Measurements from ENCODE around the gene TSNAXIP1.

The TSNAXIP1 gene

GRCh38 chr16:67760956-67761230, 45.8 kb upstream of the TSNAXIP1 start:
- H3K4me3 ChIP-seq (ENCODE audit: insufficient read depth in 1 of 2, low read depth in 1 of 2, low read length in 2 of 2): no peak overlapping the region
- H2BK120ac ChIP-seq (ENCODE audit: low read depth, low read length): no peak overlapping the region
- H3K4ac ChIP-seq (ENCODE audit: low read depth in 1 of 2, low read length in 2 of 2): no peak overlapping the region
- no peak overlapping the region for H2BK5ac ChIP-seq (ENCODE audit: low read depth, low read length, poor library complexity, severe bottlenecking)
- H3K9ac ChIP-seq (ENCODE audit: low read length): no peak overlapping the region
- peaks cover 51% of the 10 kb centered on the region for H3K79me1 ChIP-seq (replicated peaks; ENCODE audit: low read length, poor library complexity, severe bottlenecking)
- no peaks in the 10 kb centered on the region for H3K27me3 ChIP-seq (ENCODE audit: control insufficient read depth in 1 of 2, insufficient read depth in 1 of 2, low read length in 2 of 2)
- no peaks in the 10 kb centered on the region for H3K9me3 ChIP-seq (ENCODE audit: control insufficient read depth, low read length)
- H2AK5ac ChIP-seq (ENCODE audit: low read length, severe bottlenecking): no peak overlapping the region
- H3K23ac ChIP-seq (ENCODE audit: low read length in 2 of 2): no peak overlapping the region
- H2BK12ac ChIP-seq (ENCODE audit: low read length in 2 of 2): no peak overlapping the region
- H3K4me2 ChIP-seq (ENCODE audit: low read length, poor library complexity, severe bottlenecking): no peak overlapping the region
- H2BK15ac ChIP-seq (ENCODE audit: low read depth, poor library complexity, severe bottlenecking): no peak overlapping the region
- no peak overlapping the region for H3K18ac ChIP-seq (ENCODE audit: low read depth in 1 of 2, low read length in 2 of 2)
- H3K36me3 ChIP-seq (ENCODE audit: control insufficient read depth in 1 of 2, insufficient read depth in 2 of 2, low read depth in 1 of 2, low read length in 2 of 2): peaks cover 20 to 44% of the 10 kb centered on the region in 2 experiments
- no peak overlapping the region for H3K14ac ChIP-seq (ENCODE audit: low read length in 2 of 2)
- 93% methylated on average over 4 of the region's 4 CpGs for WGBS
- no peak overlapping the region for H3K27ac ChIP-seq (ENCODE audit: low read length, poor library complexity, severe bottlenecking)
- no peak overlapping the region for H2AFZ ChIP-seq (ENCODE audit: low read depth, low read length)
- no peak overlapping the region for H4K8ac ChIP-seq (ENCODE audit: low read length)
- DNase-seq: no peak
- no peak overlapping the region for H4K91ac ChIP-seq (ENCODE audit: low read length)
- no peaks in the 10 kb centered on the region for H3K4me1 ChIP-seq (ENCODE audit: control insufficient read depth, insufficient read depth, low read depth, low read length)

GRCh38 chr16:67761924-67762323, 44.8 kb upstream of the TSNAXIP1 start:
- H3K27me3 ChIP-seq (ENCODE audit: control insufficient read depth in 1 of 2, insufficient read depth in 1 of 2, low read length in 2 of 2): no peaks in the 10 kb centered on the region
- peaks cover 20 to 38% of the 10 kb centered on the region in 2 experiments for H3K36me3 ChIP-seq (ENCODE audit: control insufficient read depth in 1 of 2, insufficient read depth in 2 of 2, low read depth in 1 of 2, low read length in 2 of 2)
- H2BK15ac ChIP-seq (ENCODE audit: low read depth, poor library complexity, severe bottlenecking): no peak overlapping the region
- no peak overlapping the region for H2AFZ ChIP-seq (ENCODE audit: low read depth, low read length)
- no peak overlapping the region for H3K23ac ChIP-seq (ENCODE audit: low read length in 2 of 2)
- peaks cover 56% of the 10 kb centered on the region for H3K79me1 ChIP-seq (replicated peaks; ENCODE audit: low read length, poor library complexity, severe bottlenecking)
- no peak overlapping the region for H3K18ac ChIP-seq (ENCODE audit: low read depth in 1 of 2, low read length in 2 of 2)
- no peak overlapping the region for H2BK12ac ChIP-seq (ENCODE audit: low read length in 2 of 2)
- no peak overlapping the region for H4K91ac ChIP-seq (ENCODE audit: low read length)
- DNase-seq: no peak
- H3K14ac ChIP-seq (ENCODE audit: low read length in 2 of 2): no peak overlapping the region
- 100% methylated on average over 1 of the region's 1 CpG for WGBS
- H3K4me2 ChIP-seq (ENCODE audit: low read length, poor library complexity, severe bottlenecking): no peak overlapping the region
- no peak overlapping the region for H2BK5ac ChIP-seq (ENCODE audit: low read depth, low read length, poor library complexity, severe bottlenecking)
- no peaks in the 10 kb centered on the region for H3K9me3 ChIP-seq (ENCODE audit: control insufficient read depth, low read length)
- H2AK5ac ChIP-seq (ENCODE audit: low read length, severe bottlenecking): no peak overlapping the region
- H2BK120ac ChIP-seq (ENCODE audit: low read depth, low read length): no peak overlapping the region
- H4K8ac ChIP-seq (ENCODE audit: low read length): no peak overlapping the region
- no peak overlapping the region for H3K27ac ChIP-seq (ENCODE audit: low read length, poor library complexity, severe bottlenecking)
- H3K4me3 ChIP-seq (ENCODE audit: insufficient read depth in 1 of 2, low read depth in 1 of 2, low read length in 2 of 2): no peak overlapping the region
- no peaks in the 10 kb centered on the region for H3K4me1 ChIP-seq (ENCODE audit: control insufficient read depth, insufficient read depth, low read depth, low read length)
- no peak overlapping the region for H3K9ac ChIP-seq (ENCODE audit: low read length)
- no peak overlapping the region for H3K4ac ChIP-seq (ENCODE audit: low read depth in 1 of 2, low read length in 2 of 2)

GRCh38 chr16:67762385-67762784, 44.3 kb upstream of the TSNAXIP1 start:
- Histone ChIP-seq H4K8ac (ENCODE audit: low read length) (no peak overlapping the region), H2BK5ac (ENCODE audit: low read depth, low read length, poor library complexity, severe bottlenecking) (no peak overlapping the region), H3K79me1 (replicated peaks; ENCODE audit: low read length, poor library complexity, severe bottlenecking) (peaks cover 55% of the 10 kb centered on the region), H3K9ac (ENCODE audit: low read length) (no peak overlapping the region), H3K18ac (ENCODE audit: low read depth in 1 of 2, low read length in 2 of 2) (no peak overlapping the region), H3K4ac (ENCODE audit: low read depth in 1 of 2, low read length in 2 of 2) (no peak overlapping the region), H2AK5ac (ENCODE audit: low read length, severe bottlenecking) (no peak overlapping the region), H3K4me3 (ENCODE audit: insufficient read depth in 1 of 2, low read depth in 1 of 2, low read length in 2 of 2) (no peak overlapping the region), H4K91ac (ENCODE audit: low read length) (no peak overlapping the region), H3K4me2 (ENCODE audit: low read length, poor library complexity, severe bottlenecking) (no peak overlapping the region), H3K36me3 (ENCODE audit: control insufficient read depth in 1 of 2, insufficient read depth in 2 of 2, low read depth in 1 of 2, low read length in 2 of 2) (peaks cover 18 to 33% of the 10 kb centered on the region in 2 experiments), H3K4me1 (ENCODE audit: control insufficient read depth, insufficient read depth, low read depth, low read length) (no peaks in the 10 kb centered on the region), H3K27ac (ENCODE audit: low read length, poor library complexity, severe bottlenecking) (no peak overlapping the region), H2AFZ (ENCODE audit: low read depth, low read length) (no peak overlapping the region), H3K9me3 (ENCODE audit: control insufficient read depth, low read length) (no peaks in the 10 kb centered on the region), H3K27me3 (ENCODE audit: control insufficient read depth in 1 of 2, insufficient read depth in 1 of 2, low read length in 2 of 2) (no peaks in the 10 kb centered on the region), H2BK15ac (ENCODE audit: low read depth, poor library complexity, severe bottlenecking) (no peak overlapping the region), H3K14ac (ENCODE audit: low read length in 2 of 2) (no peak overlapping the region), H2BK12ac (ENCODE audit: low read length in 2 of 2) (no peak overlapping the region), H3K23ac (ENCODE audit: low read length in 2 of 2) (no peak overlapping the region), H2BK120ac (ENCODE audit: low read depth, low read length) (no peak overlapping the region)
- DNase-seq: no peak
- 96% methylated on average over 2 of the region's 2 CpGs for WGBS

- Histone ChIP-seq H3K27me3 (ENCODE audit: control insufficient read depth in 1 of 2, insufficient read depth in 1 of 2, low read length in 2 of 2) (no peaks in the 10 kb centered on the region), H3K4me1 (ENCODE audit: control insufficient read depth, insufficient read depth, low read depth, low read length) (no peaks in the 10 kb centered on the region), H3K23ac (ENCODE audit: low read length in 2 of 2) (no peak overlapping the region), H2BK5ac (ENCODE audit: low read depth, low read length, poor library complexity, severe bottlenecking) (no peak overlapping the region), H4K91ac (ENCODE audit: low read length) (no peak overlapping the region), H3K36me3 (ENCODE audit: control insufficient read depth in 1 of 2, insufficient read depth in 2 of 2, low read depth in 1 of 2, low read length in 2 of 2) (peaks cover 11 to 26% of the 10 kb centered on the region in 2 experiments), H3K4me2 (ENCODE audit: low read length, poor library complexity, severe bottlenecking) (no peak overlapping the region), H3K27ac (ENCODE audit: low read length, poor library complexity, severe bottlenecking) (no peak overlapping the region), H3K14ac (ENCODE audit: low read length in 2 of 2) (no peak overlapping the region), H3K79me1 (replicated peaks; ENCODE audit: low read length, poor library complexity, severe bottlenecking) (peaks cover 48% of the 10 kb centered on the region), H2BK120ac (ENCODE audit: low read depth, low read length) (no peak overlapping the region), H3K18ac (ENCODE audit: low read depth in 1 of 2, low read length in 2 of 2) (no peak overlapping the region), H3K4me3 (ENCODE audit: insufficient read depth in 1 of 2, low read depth in 1 of 2, low read length in 2 of 2) (no peak overlapping the region), H3K9me3 (ENCODE audit: control insufficient read depth, low read length) (no peaks in the 10 kb centered on the region), H4K8ac (ENCODE audit: low read length) (no peak overlapping the region), H2AK5ac (ENCODE audit: low read length, severe bottlenecking) (no peak overlapping the region), H3K9ac (ENCODE audit: low read length) (no peak overlapping the region), H2BK15ac (ENCODE audit: low read depth, poor library complexity, severe bottlenecking) (no peak overlapping the region), H3K4ac (ENCODE audit: low read depth in 1 of 2, low read length in 2 of 2) (no peak overlapping the region), H2BK12ac (ENCODE audit: low read length in 2 of 2) (no peak overlapping the region), H2AFZ (ENCODE audit: low read depth, low read length) (no peak overlapping the region)
- 97% methylated on average over 5 of the region's 5 CpGs for WGBS
- no peak for DNase-seq
Observed at GRCh38 chr16:67763066-67763465, 43.6 kb upstream of the TSNAXIP1 start.
